DOHH2 (cell line): ENCODE measurements around the gene PRMT7.

ENCODE experiments used
- CTCF ChIP-seq: fragments of 200-600 bp; sonication (generic); IDR thresholded peaks from one replicate; pipeline ENCODE4 v1.5.1; 2014; ENCODE audit warnings: antibody characterized with exemption, mild to moderate bottlenecking, low read depth, low read length; ENCODE audit not compliant: poor library complexity, severe bottlenecking
- EZH2phosphoT487 ChIP-seq: fragments of 200-600 bp; sonication (generic); IDR thresholded peaks from 2 replicates; pipeline ENCODE4 v1.6.1; 2017; ENCODE audit warnings: borderline replicate concordance, mild to moderate bottlenecking, antibody characterized with exemption, low read length, moderate library complexity, mixed read lengths

DNA sequence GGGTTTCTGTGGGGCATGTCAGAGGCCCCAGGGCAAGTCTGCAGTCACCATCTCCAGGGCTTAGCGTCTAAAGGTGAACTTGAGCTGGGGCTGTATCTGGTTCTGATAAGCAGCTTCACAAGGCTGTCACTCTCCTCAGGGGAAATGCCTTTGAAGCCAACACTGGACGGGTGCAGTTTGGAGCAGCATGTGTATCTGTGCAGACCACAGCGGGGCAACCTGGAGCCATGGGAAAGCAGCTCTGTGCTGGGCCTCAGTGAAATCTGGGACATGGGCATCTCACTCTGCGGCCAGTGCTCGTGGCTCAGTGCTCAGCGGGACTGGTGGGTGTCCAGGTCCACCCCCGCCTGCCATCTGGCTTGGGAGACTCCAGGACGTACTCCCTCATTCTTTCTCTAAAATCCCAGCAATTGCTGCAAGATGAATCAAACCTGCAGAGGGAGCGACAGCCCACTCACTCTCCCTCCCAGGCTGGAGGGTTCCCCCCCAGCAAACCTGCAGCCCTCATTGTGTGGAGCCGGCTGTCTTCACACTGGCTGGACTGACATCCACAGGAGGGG is 63.5 kb downstream of the PRMT7 start:
- no peak for TF ChIP-seq CTCF
- TF ChIP-seq EZH2phosphoT487 = no peak
